ENCODE data around the gene EPB41L1.

DNA sequence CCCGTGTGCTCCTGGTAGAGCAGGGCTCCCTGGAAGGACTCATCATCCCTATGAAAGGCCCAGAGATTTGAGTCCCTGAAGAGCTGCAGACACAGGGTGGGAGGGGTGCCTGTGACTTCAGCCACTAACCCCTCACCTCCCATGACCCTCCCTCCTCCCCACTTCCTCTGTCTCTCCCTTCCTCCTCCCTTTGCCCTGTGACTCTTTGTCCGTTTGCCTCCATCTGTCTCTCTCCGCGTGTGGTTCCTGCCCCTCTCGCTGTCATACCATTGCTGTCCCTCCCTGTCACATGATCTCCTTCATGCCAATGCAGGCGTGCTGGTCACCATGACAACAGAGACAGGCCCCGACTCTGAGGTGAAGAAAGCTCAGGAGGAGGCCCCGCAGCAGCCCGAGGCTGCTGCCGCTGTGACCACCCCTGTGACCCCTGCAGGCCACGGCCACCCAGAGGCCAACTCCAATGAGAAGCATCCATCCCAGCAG, 19.0 kb downstream of the EPB41L1 start:
- no peak for TF ChIP-seq POLR2A (IDR thresholded peaks at IDR 0.05; ENCODE audit: low read depth)
- TF ChIP-seq, protein P1, sequence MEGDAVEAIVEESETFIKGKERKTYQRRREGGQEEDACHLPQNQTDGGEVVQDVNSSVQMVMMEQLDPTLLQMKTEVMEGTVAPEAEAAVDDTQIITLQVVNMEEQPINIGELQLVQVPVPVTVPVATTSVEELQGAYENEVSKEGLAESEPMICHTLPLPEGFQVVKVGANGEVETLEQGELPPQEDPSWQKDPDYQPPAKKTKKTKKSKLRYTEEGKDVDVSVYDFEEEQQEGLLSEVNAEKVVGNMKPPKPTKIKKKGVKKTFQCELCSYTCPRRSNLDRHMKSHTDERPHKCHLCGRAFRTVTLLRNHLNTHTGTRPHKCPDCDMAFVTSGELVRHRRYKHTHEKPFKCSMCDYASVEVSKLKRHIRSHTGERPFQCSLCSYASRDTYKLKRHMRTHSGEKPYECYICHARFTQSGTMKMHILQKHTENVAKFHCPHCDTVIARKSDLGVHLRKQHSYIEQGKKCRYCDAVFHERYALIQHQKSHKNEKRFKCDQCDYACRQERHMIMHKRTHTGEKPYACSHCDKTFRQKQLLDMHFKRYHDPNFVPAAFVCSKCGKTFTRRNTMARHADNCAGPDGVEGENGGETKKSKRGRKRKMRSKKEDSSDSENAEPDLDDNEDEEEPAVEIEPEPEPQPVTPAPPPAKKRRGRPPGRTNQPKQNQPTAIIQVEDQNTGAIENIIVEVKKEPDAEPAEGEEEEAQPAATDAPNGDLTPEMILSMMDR (IDR thresholded peaks at IDR 0.05): no peak

All from esophagus muscularis mucosa (tissue), 3 donors.